Neural cell (in vitro differentiated cells): Measurements from ENCODE around the gene GRIA1. TPM values are rescaled to one million over a fixed set of nuclear protein-coding genes. Genes with fewer than 3 reads are reported as not detected.

Source experiments
- H2AFZ ChIP-seq: fragments of 200-600, 300-800 bp; sonication (generic), shearing (Covaris generic); 2 replicates; pipeline ENCODE4 v1.6.0; 2014; ENCODE audit warnings: low read depth, mild to moderate bottlenecking, antibody characterized with exemption, low read length, moderate library complexity
- H3F3A ChIP-seq: fragments of 200-600 bp; shearing (Covaris generic); 2 replicates; pipeline ENCODE4 v1.6.1; 2016; ENCODE audit warnings: mild to moderate bottlenecking, moderate library complexity, mixed read lengths, antibody characterized with exemption, low read length; ENCODE audit not compliant: insufficient read depth, poor library complexity, severe bottlenecking
- H3K27ac ChIP-seq: fragments of 200-600, 300-800 bp; sonication (generic), shearing (Covaris generic); 2 replicates; pipeline ENCODE4 v1.5.1; 2014; ENCODE audit warnings: mild to moderate bottlenecking, low read length, moderate library complexity
- H3K27me3 ChIP-seq: fragments of 300-800, 200-600 bp; sonication (generic), shearing (Covaris generic); 2 replicates; pipeline ENCODE4 v1.6.0; 2014; ENCODE audit warnings: mild to moderate bottlenecking, low read depth, low read length, moderate library complexity; ENCODE audit not compliant: insufficient read depth
- H3K36me3 ChIP-seq: fragments of 300-800, 200-600 bp; sonication (generic), shearing (Covaris generic); 2 replicates; pipeline ENCODE4 v1.5.1; 2014; ENCODE audit warnings: mild to moderate bottlenecking, antibody characterized with exemption, low read length, moderate library complexity; ENCODE audit not compliant: insufficient read depth
- H3K4me2 ChIP-seq: fragments of 300-800, 200-600 bp; sonication (generic), shearing (Covaris generic); 2 replicates; pipeline ENCODE4 v1.6.0; 2014; ENCODE audit warnings: mild to moderate bottlenecking, low read length
- H3K4me3 ChIP-seq: fragments of 300-800, 200-600 bp; sonication (generic), shearing (Covaris generic); 2 replicates; pipeline ENCODE4 v1.5.1; 2014; ENCODE audit warnings: mild to moderate bottlenecking, low read length, moderate library complexity
- H3K79me2 ChIP-seq: fragments of 200-600 bp; shearing (Covaris generic); replicated peaks from 2 replicates; pipeline ENCODE4 v1.6.0; 2014; ENCODE audit warnings: mild to moderate bottlenecking, low read length, moderate library complexity; ENCODE audit not compliant: insufficient read depth
- H3K9ac ChIP-seq: fragments of 300-800, 200-600 bp; sonication (generic), shearing (Covaris generic); 2 replicates; pipeline ENCODE4 v1.6.1; 2016; ENCODE audit warnings: mild to moderate bottlenecking, low read length, mixed read lengths
- H3K9me2 ChIP-seq: fragments of 200-600 bp; shearing (Covaris generic); 2 replicates; pipeline ENCODE4 v1.6.1; 2016; ENCODE audit warnings: mild to moderate bottlenecking, low read length, mixed read lengths; ENCODE audit not compliant: insufficient read depth
- H3K9me3 ChIP-seq: fragments of 200-600, 300-800 bp; sonication (generic), shearing (Covaris generic); 2 replicates; pipeline ENCODE4 v1.6.1; 2016; ENCODE audit warnings: mild to moderate bottlenecking, mixed run types, low read length, moderate library complexity, mixed read lengths
- H4K20me1 ChIP-seq: fragments of 200-600 bp; shearing (Covaris generic); 2 replicates; pipeline ENCODE4 v1.6.1; 2016; ENCODE audit warnings: mild to moderate bottlenecking, mixed run types; ENCODE audit not compliant: insufficient read depth
- CTCF ChIP-seq: fragments of 450-650 bp; IDR thresholded peaks from 2 replicates; pipeline ENCODE4 v1.5.1; 2014; ENCODE audit warnings: antibody characterized with exemption, mild to moderate bottlenecking, moderate library complexity; ENCODE audit not compliant: poor library complexity, severe bottlenecking
- EP300 ChIP-seq: fragments of 450-650 bp; conservative IDR thresholded peaks from 2 replicates; pipeline ENCODE4 v1.6.1; 2014; ENCODE audit warnings: antibody characterized with exemption, mild to moderate bottlenecking, moderate library complexity; ENCODE audit not compliant: poor library complexity, severe bottlenecking
- EZH2 ChIP-seq: fragments of 200-600, 300-800 bp; shearing (Covaris generic), sonication (generic); IDR thresholded peaks from 2 replicates; pipeline ENCODE4 v1.6.1; 2014; ENCODE audit warnings: antibody characterized with exemption, low read length, borderline replicate concordance, mild to moderate bottlenecking; ENCODE audit not compliant: insufficient read depth, poor library complexity, severe bottlenecking
- MXI1 ChIP-seq: fragments of 450-650 bp; conservative IDR thresholded peaks from 2 replicates; pipeline ENCODE4 v1.6.1; 2014; ENCODE audit warnings: antibody characterized with exemption, mild to moderate bottlenecking; ENCODE audit not compliant: poor library complexity, severe bottlenecking
- POLR2AphosphoS5 ChIP-seq: IDR thresholded peaks from 2 replicates; pipeline ENCODE4 v1.6.1; 2012
- RAD21 ChIP-seq: fragments of 450-650 bp; conservative IDR thresholded peaks from 2 replicates; pipeline ENCODE4 v1.6.1; 2014; ENCODE audit warnings: antibody characterized with exemption, mild to moderate bottlenecking, moderate library complexity
- REST ChIP-seq: IDR thresholded peaks from 2 replicates; pipeline ENCODE4 v1.6.1; 2012; ENCODE audit warnings: borderline replicate concordance
- SMC3 ChIP-seq: fragments of 450-650 bp; conservative IDR thresholded peaks from 2 replicates; pipeline ENCODE4 v1.6.1; 2014; ENCODE audit warnings: antibody characterized with exemption, mild to moderate bottlenecking, moderate library complexity; ENCODE audit not compliant: poor library complexity
- TAF1 ChIP-seq: IDR thresholded peaks from 2 replicates; pipeline ENCODE4 v1.6.1; 2012; ENCODE audit warnings: low read depth
- polyA plus RNA-seq: library from polyadenylated mRNA; depleted of rRNA; stranded (reverse); fragments of >200 nt; gene quantifications from 2 replicates; pipeline ENCODE4 v1.2.3, GENCODE V29; 2014

Gene GRIA1
- polyA plus RNA-seq, 1 donor from 2014 or later: 59.6 TPM

DNA sequence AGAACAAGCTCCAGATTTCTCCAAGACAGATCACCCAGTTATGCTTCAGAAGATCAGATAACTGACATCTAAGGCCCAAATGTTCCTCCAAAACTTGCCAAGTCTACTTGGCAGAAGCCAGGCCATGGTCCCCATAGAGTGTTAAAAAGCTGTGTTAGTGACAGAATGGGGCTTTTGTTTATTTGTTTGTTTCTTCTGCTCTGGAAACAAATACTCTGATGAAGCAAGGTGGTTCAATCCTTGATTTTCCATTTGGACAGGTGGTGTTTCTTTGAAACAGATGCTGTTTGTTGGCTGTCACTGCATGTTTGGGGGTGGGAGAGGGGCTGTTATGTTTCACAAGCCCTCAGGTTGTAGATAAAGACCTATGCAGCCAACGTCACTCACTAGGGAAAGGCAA lies 284.2 kb downstream of the GRIA1 start:
- Histone ChIP-seq H3K27me3 (no peaks in the 10 kb centered on the region), H3K27ac (no peak overlapping the region), H3K4me3 (no peak overlapping the region), H3K79me2 (no peaks in the 10 kb centered on the region), H3F3A (peaks cover 14% of the 10 kb centered on the region), H3K4me2 (no peak overlapping the region), H2AFZ (no peak overlapping the region), H3K36me3 (no peaks in the 10 kb centered on the region), H3K9me2 (no peaks in the 10 kb centered on the region), H3K9ac (no peak overlapping the region), H3K9me3 (no peaks in the 10 kb centered on the region), H4K20me1 (no peaks in the 10 kb centered on the region)
- TF ChIP-seq REST: no peak
- TF ChIP-seq EP300: no peak
- TF ChIP-seq CTCF: no peak
- TF ChIP-seq TAF1: no peak
- no peak for TF ChIP-seq POLR2AphosphoS5
- TF ChIP-seq EZH2: no peak
- TF ChIP-seq RAD21: no peak
- TF ChIP-seq MXI1: no peak
- no peak for TF ChIP-seq SMC3

- Histone ChIP-seq H3K36me3 (no peaks in the 10 kb centered on the region), H3K27ac (peak overlapping the region; percentile 93), H3K27me3 (no peaks in the 10 kb centered on the region), H3K4me2 (no peak overlapping the region), H3K79me2 (no peaks in the 10 kb centered on the region), H4K20me1 (no peaks in the 10 kb centered on the region), H3K4me3 (no peak overlapping the region), H3K9ac (no peak overlapping the region), H3K9me3 (no peaks in the 10 kb centered on the region), H2AFZ (no peak overlapping the region), H3K9me2 (no peaks in the 10 kb centered on the region), H3F3A (peaks cover 14% of the 10 kb centered on the region)
- TF ChIP-seq MXI1: no peak
- TF ChIP-seq TAF1: no peak
- TF ChIP-seq EZH2: no peak
- no peak for TF ChIP-seq POLR2AphosphoS5
- no peak for TF ChIP-seq RAD21
- no peak for TF ChIP-seq CTCF
- no peak for TF ChIP-seq SMC3
- TF ChIP-seq REST: no peak
- no peak for TF ChIP-seq EP300
These were observed 285.5 kb downstream of the GRIA1 start for GRCh38 chr5:153775923-153776322.
